Neural cell (in vitro differentiated cells): ENCODE measurements around the gene GCNT1.
"Not testable (repeated sequence)": the region's sequence is repeated elsewhere in the genome, so short reads cannot be mapped to it uniquely, and the experiment has no call there.

ENCODE experiments used
- EZH2 ChIP-seq: fragments of 200-600, 300-800 bp; shearing (Covaris generic), sonication (generic); IDR thresholded peaks from 2 replicates; pipeline ENCODE4 v1.6.1; 2014; ENCODE audit warnings: antibody characterized with exemption, low read length, borderline replicate concordance, mild to moderate bottlenecking; ENCODE audit not compliant: insufficient read depth, poor library complexity, severe bottlenecking
- POLR2AphosphoS5 ChIP-seq: IDR thresholded peaks from 2 replicates; pipeline ENCODE4 v1.6.1; 2012
- SMC3 ChIP-seq: fragments of 450-650 bp; conservative IDR thresholded peaks from 2 replicates; pipeline ENCODE4 v1.6.1; 2014; ENCODE audit warnings: antibody characterized with exemption, mild to moderate bottlenecking, moderate library complexity; ENCODE audit not compliant: poor library complexity
- TAF1 ChIP-seq: IDR thresholded peaks from 2 replicates; pipeline ENCODE4 v1.6.1; 2012; ENCODE audit warnings: low read depth
- TF ChIP-seq, protein P1 (sequence below): fragments of 450-650 bp; IDR thresholded peaks from 2 replicates; pipeline ENCODE4 v1.5.1; 2014; ENCODE audit warnings: antibody characterized with exemption, mild to moderate bottlenecking, moderate library complexity; ENCODE audit not compliant: poor library complexity, severe bottlenecking

DNA sequence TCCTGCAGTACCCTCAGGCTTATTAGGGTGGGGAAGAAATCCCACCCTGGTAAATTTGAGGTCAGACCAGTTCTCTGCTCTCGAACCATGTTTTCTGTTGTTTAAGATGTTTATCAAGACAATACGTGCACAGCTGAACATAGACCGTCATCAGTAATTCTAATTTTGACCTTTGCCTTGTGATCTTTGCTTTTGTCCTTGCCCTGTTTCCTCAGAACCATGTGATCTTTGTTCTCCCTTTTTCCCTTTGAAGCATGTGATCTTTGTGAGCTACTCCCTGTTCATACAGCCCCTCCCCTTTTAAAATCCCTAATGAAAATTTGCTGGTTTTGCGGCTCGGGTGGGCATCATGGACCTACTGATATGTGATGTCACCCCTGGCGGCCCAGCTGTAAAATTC lies 24.1 kb upstream of the GCNT1 start:
- TF ChIP-seq, protein P1, sequence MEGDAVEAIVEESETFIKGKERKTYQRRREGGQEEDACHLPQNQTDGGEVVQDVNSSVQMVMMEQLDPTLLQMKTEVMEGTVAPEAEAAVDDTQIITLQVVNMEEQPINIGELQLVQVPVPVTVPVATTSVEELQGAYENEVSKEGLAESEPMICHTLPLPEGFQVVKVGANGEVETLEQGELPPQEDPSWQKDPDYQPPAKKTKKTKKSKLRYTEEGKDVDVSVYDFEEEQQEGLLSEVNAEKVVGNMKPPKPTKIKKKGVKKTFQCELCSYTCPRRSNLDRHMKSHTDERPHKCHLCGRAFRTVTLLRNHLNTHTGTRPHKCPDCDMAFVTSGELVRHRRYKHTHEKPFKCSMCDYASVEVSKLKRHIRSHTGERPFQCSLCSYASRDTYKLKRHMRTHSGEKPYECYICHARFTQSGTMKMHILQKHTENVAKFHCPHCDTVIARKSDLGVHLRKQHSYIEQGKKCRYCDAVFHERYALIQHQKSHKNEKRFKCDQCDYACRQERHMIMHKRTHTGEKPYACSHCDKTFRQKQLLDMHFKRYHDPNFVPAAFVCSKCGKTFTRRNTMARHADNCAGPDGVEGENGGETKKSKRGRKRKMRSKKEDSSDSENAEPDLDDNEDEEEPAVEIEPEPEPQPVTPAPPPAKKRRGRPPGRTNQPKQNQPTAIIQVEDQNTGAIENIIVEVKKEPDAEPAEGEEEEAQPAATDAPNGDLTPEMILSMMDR, result not testable (repeated sequence)
- not testable (repeated sequence) for TF ChIP-seq SMC3, TAF1, POLR2AphosphoS5, EZH2
